ENCODE results near the gene ZRANB1.

GRCh38 chr10:124921261-124921660 lies 20.7 kb upstream of the ZRANB1 start:
- TF ChIP-seq EZH2 (IDR thresholded peaks at IDR 0.05; ENCODE audit: insufficient read depth, poor library complexity, severe bottlenecking) (no peak), EZH2phosphoT487 (IDR thresholded peaks at IDR 0.05; ENCODE audit: insufficient read depth, low read depth) (no peak)

All from GM23248 (cell line).